OCI-LY1 (cell line): ENCODE results near the gene RNASE2.

Experiments
- H2AFZ ChIP-seq: fragments of 200-600 bp; sonication (generic), shearing (Covaris generic); 2 replicates; pipeline ENCODE4 v1.6.0; 2014; ENCODE audit warnings: antibody characterized with exemption, mild to moderate bottlenecking, low read length
- H3F3A ChIP-seq: fragments of 200-600 bp; sonication (generic), shearing (Covaris generic); 2 replicates; pipeline ENCODE4 v1.6.0; 2014; ENCODE audit warnings: mild to moderate bottlenecking, antibody characterized with exemption, low read length, moderate library complexity; ENCODE audit not compliant: insufficient read depth
- H3K27ac ChIP-seq: fragments of 200-600 bp; sonication (generic); 2 replicates; pipeline ENCODE4 v1.5.1; 2014; ENCODE audit warnings: low read length, mixed run types, mild to moderate bottlenecking, low read depth; ENCODE audit not compliant: poor library complexity, severe bottlenecking
- H3K27me3 ChIP-seq: fragments of 200-600 bp; sonication (generic); 2 replicates; pipeline ENCODE4 v1.6.0; 2014; ENCODE audit warnings: antibody characterized with exemption, mild to moderate bottlenecking, low read length, moderate library complexity; ENCODE audit not compliant: insufficient read depth
- H3K36me3 ChIP-seq: fragments of 200-600 bp; sonication (generic); 2 replicates; pipeline ENCODE4 v1.6.1; 2014; ENCODE audit warnings: mild to moderate bottlenecking, antibody characterized with exemption, low read length, moderate library complexity, mixed read lengths; ENCODE audit not compliant: insufficient read depth
- H3K4me1 ChIP-seq: fragments of 200-600 bp; sonication (generic); 2 replicates; pipeline ENCODE4 v1.5.1; 2014; ENCODE audit warnings: mild to moderate bottlenecking, low read length, moderate library complexity; ENCODE audit not compliant: insufficient read depth, severe bottlenecking
- H3K4me2 ChIP-seq: fragments of 200-600 bp; sonication (generic), shearing (Covaris generic); 2 replicates; pipeline ENCODE4 v1.6.1; 2014; ENCODE audit warnings: low read length
- H3K4me3 ChIP-seq: fragments of 200-600 bp; sonication (generic); 2 replicates; pipeline ENCODE4 v1.5.1; 2014; ENCODE audit warnings: low read length, low read depth, mild to moderate bottlenecking, mixed read lengths; ENCODE audit not compliant: poor library complexity, severe bottlenecking
- H3K79me2 ChIP-seq: fragments of 200-600 bp; shearing (Covaris generic); 2 replicates; pipeline ENCODE4 v1.6.1; 2016; ENCODE audit warnings: mixed run types, low read length, mixed read lengths; ENCODE audit not compliant: insufficient read depth
- H3K9ac ChIP-seq: fragments of 200-600 bp; sonication (generic), shearing (Covaris generic); 2 replicates; pipeline ENCODE4 v1.6.1; 2014; ENCODE audit warnings: mild to moderate bottlenecking, low read length, mixed read lengths
- H3K9me2 ChIP-seq: fragments of 200-600 bp; sonication (generic), shearing (Covaris generic); 2 replicates; pipeline ENCODE4 v1.6.1; 2014; ENCODE audit warnings: low read depth, mild to moderate bottlenecking, low read length, mixed read lengths
- H3K9me3 ChIP-seq: fragments of 200-600 bp; shearing (Covaris generic); 2 replicates; pipeline ENCODE4 v1.6.1; 2014; ENCODE audit warnings: low read length, mixed read lengths
- H4K20me1 ChIP-seq: fragments of 200-600 bp; sonication (generic), shearing (Covaris generic); 2 replicates; pipeline ENCODE4 v1.6.0; 2016; ENCODE audit warnings: mild to moderate bottlenecking, low read length; ENCODE audit not compliant: insufficient read depth
- CTCF ChIP-seq: fragments of 200-600 bp; sonication (generic), shearing (Covaris generic); IDR thresholded peaks from 2 replicates; pipeline ENCODE4 v1.5.1; 2017; ENCODE audit warnings: mild to moderate bottlenecking, antibody characterized with exemption, low read length, moderate library complexity, mixed read lengths
- EZH2 ChIP-seq: fragments of 200-600 bp; sonication (generic), shearing (Covaris generic); IDR thresholded peaks from 2 replicates; pipeline ENCODE4 v1.8.0; 2017; ENCODE audit warnings: borderline replicate concordance, mixed run types, mild to moderate bottlenecking, antibody characterized with exemption, low read length, moderate library complexity, mixed read lengths

The RNASE2 gene

GRCh38 chr14:20997115-20997514, 41.8 kb downstream of the RNASE2 start:
- Histone ChIP-seq H3K27me3 (no peaks in the 10 kb centered on the region), H3K27ac (no peak overlapping the region), H3K4me3 (no peak overlapping the region), H4K20me1 (no peaks in the 10 kb centered on the region), H3F3A (no peaks in the 10 kb centered on the region), H2AFZ (no peak overlapping the region), H3K4me2 (no peak overlapping the region), H3K9me2 (no peaks in the 10 kb centered on the region), H3K79me2 (no peaks in the 10 kb centered on the region), H3K4me1 (no peaks in the 10 kb centered on the region), H3K36me3 (peaks cover 57% of the 10 kb centered on the region), H3K9me3 (no peaks in the 10 kb centered on the region), H3K9ac (no peak overlapping the region)
- TF ChIP-seq CTCF = no peak
- TF ChIP-seq EZH2 = no peak

GRCh38 chr14:20997564-20997963, 42.3 kb downstream of the RNASE2 start:
- no peak overlapping the region for H3K9ac ChIP-seq
- no peaks in the 10 kb centered on the region for H4K20me1 ChIP-seq
- H3K4me3 ChIP-seq = no peak overlapping the region
- no peaks in the 10 kb centered on the region for H3K27me3 ChIP-seq
- H3K4me1 ChIP-seq = no peaks in the 10 kb centered on the region
- TF ChIP-seq EZH2 (no peak), CTCF (no peak)
- H3K9me3 ChIP-seq = no peaks in the 10 kb centered on the region
- no peaks in the 10 kb centered on the region for H3K9me2 ChIP-seq
- H3K36me3 ChIP-seq = peaks cover 53% of the 10 kb centered on the region
- H3K27ac ChIP-seq = no peak overlapping the region
- H3K79me2 ChIP-seq = no peaks in the 10 kb centered on the region
- no peak overlapping the region for H2AFZ ChIP-seq
- H3K4me2 ChIP-seq = no peak overlapping the region
- H3F3A ChIP-seq = no peaks in the 10 kb centered on the region

- Histone ChIP-seq H3K4me1 (no peaks in the 10 kb centered on the region), H3K9me2 (no peaks in the 10 kb centered on the region), H3K4me2 (no peak overlapping the region), H3K27me3 (no peaks in the 10 kb centered on the region), H3K9me3 (no peaks in the 10 kb centered on the region), H3K9ac (no peak overlapping the region), H3K4me3 (no peak overlapping the region), H3K79me2 (no peaks in the 10 kb centered on the region), H4K20me1 (no peaks in the 10 kb centered on the region), H2AFZ (no peak overlapping the region), H3F3A (no peaks in the 10 kb centered on the region), H3K36me3 (peaks cover 47% of the 10 kb centered on the region), H3K27ac (no peak overlapping the region)
- TF ChIP-seq CTCF (no peak), EZH2 (no peak)
Observed at GRCh38 chr14:20998139-20998538, 42.9 kb downstream of the RNASE2 start.
